Smooth muscle cell (in vitro differentiated cells): ENCODE measurements around the gene C14orf180. TPM values are rescaled to one million over a fixed set of nuclear protein-coding genes. Genes with fewer than 3 reads are reported as not detected.

Experiments used
- DNase-seq: peaks from one replicate; lab custom pipeline; 2025; ENCODE audit not compliant: unreplicated experiment; lab: John Stamatoyannopoulos, UW
- H2AFZ ChIP-seq: fragments of 200-600 bp; sonication (generic); 2 replicates; pipeline ENCODE4 v1.6.0; 2016; ENCODE audit warnings: antibody characterized with exemption, low read depth, mild to moderate bottlenecking
- H3F3A ChIP-seq: fragments of 200-600 bp; sonication (generic); 2 replicates; pipeline ENCODE4 v1.6.0; 2017; ENCODE audit warnings: antibody characterized with exemption, low read depth
- H3K27ac ChIP-seq: fragments of 200-600 bp; sonication (generic); 2 replicates; pipeline ENCODE4 v1.5.1; 2016; ENCODE audit warnings: low read depth, mild to moderate bottlenecking
- H3K27me3 ChIP-seq: fragments of 200-600 bp; sonication (generic); 2 replicates; pipeline ENCODE4 v1.6.1; 2016; ENCODE audit warnings: low read depth, mild to moderate bottlenecking
- H3K36me3 ChIP-seq: fragments of 200-600 bp; sonication (generic); 2 replicates; pipeline ENCODE4 v1.5.1; 2016; ENCODE audit warnings: low read depth
- H3K4me1 ChIP-seq: fragments of 200-600 bp; sonication (generic); 2 replicates; pipeline ENCODE4 v1.5.1; 2016; ENCODE audit warnings: low read depth
- H3K4me2 ChIP-seq: fragments of 200-600 bp; sonication (generic); 2 replicates; pipeline ENCODE4 v1.6.0; 2016; ENCODE audit warnings: mild to moderate bottlenecking
- H3K4me3 ChIP-seq: fragments of 200-600 bp; sonication (generic); 2 replicates; pipeline ENCODE4 v1.5.1; 2016; ENCODE audit warnings: mild to moderate bottlenecking
- H3K79me2 ChIP-seq: fragments of 200-600 bp; sonication (generic); 2 replicates; pipeline ENCODE4 v1.6.0; 2016; ENCODE audit warnings: low read depth, mild to moderate bottlenecking
- H3K9ac ChIP-seq: fragments of 200-600 bp; sonication (generic); 2 replicates; pipeline ENCODE4 v1.6.0; 2016; ENCODE audit warnings: low read depth
- H3K9me3 ChIP-seq: fragments of 200-600 bp; sonication (generic); replicated peaks from 2 replicates; pipeline ENCODE4 v1.5.1; 2016; ENCODE audit warnings: low read depth
- H4K20me1 ChIP-seq: fragments of 200-600 bp; sonication (generic); 2 replicates; pipeline ENCODE4 v1.6.0; 2016; ENCODE audit warnings: low read depth
- WGBS: methylation state at CpG from one replicate; pipeline ENCODE4 v1.1.7; 2016; ENCODE audit warnings: low lambda C conversion rate; 5-methylcytosine and 5-hydroxymethylcytosine counted together
- polyA plus RNA-seq: library from polyadenylated mRNA; unstranded; fragments of >200 nt; fragmentation: Nextera tagmentation; extraction: Ambion mirVana; gene quantifications from 2 replicates; pipeline ENCODE4 v1.2.1, GENCODE V29; 2016
- total RNA-seq: library from RNA; depleted of rRNA; stranded (reverse); fragments of >200 nt; gene quantifications from 2 replicates; pipeline ENCODE4 v1.2.3, GENCODE V29; 2014
- TF ChIP-seq, protein P1 (sequence below): fragments of 200-600 bp; sonication (generic); IDR thresholded peaks from 2 replicates; pipeline ENCODE4 v1.5.1; 2017; ENCODE audit warnings: borderline replicate concordance, mild to moderate bottlenecking, antibody characterized with exemption; ENCODE audit not compliant: insufficient read depth, poor library complexity, severe bottlenecking

C14orf180 gene
- total and polyA plus RNA-seq, 2 experiments from 2014 or later, result 0.63 to 1.2 TPM

DNA sequence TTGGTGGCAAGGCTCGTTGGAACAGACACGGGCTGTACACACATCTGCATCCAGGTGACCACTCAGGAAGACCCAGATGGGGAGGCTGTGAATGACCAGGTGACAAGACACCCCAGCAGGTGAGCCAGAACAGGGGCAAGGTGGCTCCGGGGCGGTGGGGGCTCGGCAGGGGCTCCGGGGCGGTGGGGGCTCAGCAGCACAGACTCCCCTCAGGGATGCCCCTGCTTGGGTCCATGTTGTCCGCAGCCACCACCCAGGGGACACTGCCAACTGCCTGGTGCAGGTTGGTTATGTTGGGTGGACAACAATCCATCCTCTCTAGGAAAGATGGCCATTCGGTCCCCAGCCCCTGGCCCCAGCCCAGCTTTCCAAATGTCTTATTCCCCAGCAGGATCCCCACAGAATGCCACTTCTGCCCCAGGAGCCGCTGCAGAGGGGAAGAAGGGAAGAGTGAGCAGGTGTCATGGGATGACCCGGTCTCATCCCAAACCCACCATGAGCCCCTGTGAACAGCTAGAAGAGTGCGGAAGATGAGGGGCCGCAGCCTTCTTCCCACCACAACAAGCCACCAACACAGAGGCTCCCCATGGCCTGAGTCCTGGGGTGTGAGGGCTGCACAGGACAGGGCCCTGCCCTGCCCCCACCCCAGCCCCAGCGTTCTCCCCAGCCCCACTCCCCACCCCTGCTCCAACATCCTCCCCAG lies 31.4 kb upstream of the C14orf180 start:
- TF ChIP-seq, protein P1, sequence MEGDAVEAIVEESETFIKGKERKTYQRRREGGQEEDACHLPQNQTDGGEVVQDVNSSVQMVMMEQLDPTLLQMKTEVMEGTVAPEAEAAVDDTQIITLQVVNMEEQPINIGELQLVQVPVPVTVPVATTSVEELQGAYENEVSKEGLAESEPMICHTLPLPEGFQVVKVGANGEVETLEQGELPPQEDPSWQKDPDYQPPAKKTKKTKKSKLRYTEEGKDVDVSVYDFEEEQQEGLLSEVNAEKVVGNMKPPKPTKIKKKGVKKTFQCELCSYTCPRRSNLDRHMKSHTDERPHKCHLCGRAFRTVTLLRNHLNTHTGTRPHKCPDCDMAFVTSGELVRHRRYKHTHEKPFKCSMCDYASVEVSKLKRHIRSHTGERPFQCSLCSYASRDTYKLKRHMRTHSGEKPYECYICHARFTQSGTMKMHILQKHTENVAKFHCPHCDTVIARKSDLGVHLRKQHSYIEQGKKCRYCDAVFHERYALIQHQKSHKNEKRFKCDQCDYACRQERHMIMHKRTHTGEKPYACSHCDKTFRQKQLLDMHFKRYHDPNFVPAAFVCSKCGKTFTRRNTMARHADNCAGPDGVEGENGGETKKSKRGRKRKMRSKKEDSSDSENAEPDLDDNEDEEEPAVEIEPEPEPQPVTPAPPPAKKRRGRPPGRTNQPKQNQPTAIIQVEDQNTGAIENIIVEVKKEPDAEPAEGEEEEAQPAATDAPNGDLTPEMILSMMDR, result no peak
- H3K27me3 ChIP-seq, result no peaks in the 10 kb centered on the region

DNA sequence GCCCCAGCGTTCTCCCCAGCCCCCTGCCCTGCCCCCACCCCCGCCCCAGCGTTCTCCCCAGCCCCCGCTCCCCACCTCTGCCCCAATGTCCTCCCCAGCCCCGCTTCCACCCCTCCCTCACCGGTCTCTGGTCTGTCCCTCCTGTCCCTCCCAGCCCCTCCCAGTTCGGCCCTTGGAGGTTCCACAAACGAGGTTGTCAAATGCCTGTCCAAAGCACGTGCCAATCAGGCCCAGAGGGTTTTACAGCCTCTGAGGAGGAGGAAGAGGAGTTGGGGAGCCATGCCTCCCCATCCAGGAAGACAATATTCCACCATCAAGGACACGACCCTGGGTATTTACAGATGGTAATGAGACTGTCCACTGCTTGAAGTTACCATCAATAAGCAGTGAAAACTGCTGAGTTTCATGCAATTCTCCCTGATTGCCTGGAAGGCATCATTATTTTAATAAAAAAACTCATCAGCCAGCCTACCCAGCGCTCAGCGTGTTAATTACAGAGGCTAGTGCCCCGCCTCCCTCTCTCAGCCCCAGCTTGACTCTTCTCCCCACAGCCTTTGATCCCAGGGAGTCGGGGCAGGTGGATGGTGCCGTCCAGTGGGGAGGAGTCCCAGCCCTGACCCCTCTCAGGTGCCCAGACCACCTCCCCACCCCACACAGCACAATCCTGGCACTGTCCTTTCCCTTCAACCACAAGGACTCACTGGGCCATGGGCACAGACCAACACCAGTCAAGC lies 30.6 kb upstream of the C14orf180 start:
- Histone ChIP-seq H3K4me3 (no peak overlapping the region), H3K4me2 (no peak overlapping the region), H3F3A (no peaks in the 10 kb centered on the region), H4K20me1 (no peaks in the 10 kb centered on the region), H3K27ac (no peak overlapping the region), H3K9me3 (no peaks in the 10 kb centered on the region), H3K27me3 (no peaks in the 10 kb centered on the region), H3K79me2 (no peaks in the 10 kb centered on the region), H2AFZ (no peak overlapping the region), H3K4me1 (no peaks in the 10 kb centered on the region), H3K36me3 (no peaks in the 10 kb centered on the region), H3K9ac (no peak overlapping the region)
- 67% methylated on average over 11 of the region's 15 CpGs for WGBS
- DNase-seq, result no peak
- TF ChIP-seq, protein P1, result no peak

More for the DNA sequence above, 31.4 kb upstream of the C14orf180 start:
- H3K9me3 ChIP-seq, result no peaks in the 10 kb centered on the region
- no peak for DNase-seq
- H2AFZ ChIP-seq, result no peak overlapping the region
- no peak overlapping the region for H3K9ac ChIP-seq
- no peaks in the 10 kb centered on the region for H4K20me1 ChIP-seq
- no peaks in the 10 kb centered on the region for H3K36me3 ChIP-seq
- no peaks in the 10 kb centered on the region for H3K4me1 ChIP-seq
- no peak overlapping the region for H3K4me3 ChIP-seq
- H3K27ac ChIP-seq, result no peak overlapping the region
- H3F3A ChIP-seq, result no peaks in the 10 kb centered on the region
- WGBS, result 92% methylated on average over 13 of the region's 14 CpGs
- H3K4me2 ChIP-seq, result no peak overlapping the region
- no peaks in the 10 kb centered on the region for H3K79me2 ChIP-seq

DNA sequence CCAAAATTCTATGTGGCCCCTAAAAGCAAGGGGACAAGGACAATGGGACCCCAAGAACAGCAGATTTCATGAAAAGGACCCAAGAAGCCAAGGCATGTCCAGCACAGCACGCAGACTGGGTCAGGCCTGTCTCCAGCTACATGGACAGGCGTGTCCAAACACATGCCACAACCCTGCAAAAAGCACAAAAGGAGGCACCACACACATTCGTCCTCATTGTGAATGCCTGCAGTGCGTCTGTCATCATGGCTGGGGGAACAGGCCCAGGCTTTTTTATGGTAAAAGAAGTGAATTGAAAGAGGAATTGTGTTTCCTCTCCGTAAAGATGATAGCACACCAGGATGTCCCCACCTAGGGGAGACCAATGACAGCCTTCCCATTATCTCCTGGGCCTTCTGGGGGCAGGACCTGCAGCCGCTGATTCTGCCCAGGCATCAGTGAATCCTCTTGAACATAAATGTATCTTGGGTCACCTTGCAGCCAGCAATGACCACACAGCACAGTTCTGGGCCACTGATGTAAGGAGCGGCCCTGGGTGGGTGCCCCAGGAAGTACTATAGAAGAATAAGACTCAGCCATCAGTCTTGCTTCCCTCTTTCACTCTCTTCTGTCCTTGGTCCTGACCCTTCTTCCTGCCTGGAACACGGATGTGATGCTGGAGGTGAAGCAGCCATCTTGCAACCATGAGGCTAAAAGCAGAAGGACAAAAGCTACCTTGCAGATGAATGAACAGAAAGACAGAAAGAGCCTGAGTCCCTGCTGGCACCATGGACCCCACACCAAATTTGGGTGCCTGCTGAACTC lies 29.8 kb upstream of the C14orf180 start:
- no peak for DNase-seq
- TF ChIP-seq, protein P1, result no peak
- Histone ChIP-seq H3F3A (no peaks in the 10 kb centered on the region), H3K27me3 (no peaks in the 10 kb centered on the region), H3K36me3 (no peaks in the 10 kb centered on the region), H2AFZ (no peak overlapping the region), H4K20me1 (no peaks in the 10 kb centered on the region), H3K4me1 (no peaks in the 10 kb centered on the region), H3K4me2 (no peak overlapping the region), H3K27ac (no peak overlapping the region), H3K9ac (no peak overlapping the region), H3K9me3 (no peaks in the 10 kb centered on the region), H3K79me2 (no peaks in the 10 kb centered on the region), H3K4me3 (no peak overlapping the region)
- 79% methylated on average over 8 of the region's 8 CpGs for WGBS
